Measurements from ENCODE around the gene ARHGEF11.

ARHGEF11 gene

DNA sequence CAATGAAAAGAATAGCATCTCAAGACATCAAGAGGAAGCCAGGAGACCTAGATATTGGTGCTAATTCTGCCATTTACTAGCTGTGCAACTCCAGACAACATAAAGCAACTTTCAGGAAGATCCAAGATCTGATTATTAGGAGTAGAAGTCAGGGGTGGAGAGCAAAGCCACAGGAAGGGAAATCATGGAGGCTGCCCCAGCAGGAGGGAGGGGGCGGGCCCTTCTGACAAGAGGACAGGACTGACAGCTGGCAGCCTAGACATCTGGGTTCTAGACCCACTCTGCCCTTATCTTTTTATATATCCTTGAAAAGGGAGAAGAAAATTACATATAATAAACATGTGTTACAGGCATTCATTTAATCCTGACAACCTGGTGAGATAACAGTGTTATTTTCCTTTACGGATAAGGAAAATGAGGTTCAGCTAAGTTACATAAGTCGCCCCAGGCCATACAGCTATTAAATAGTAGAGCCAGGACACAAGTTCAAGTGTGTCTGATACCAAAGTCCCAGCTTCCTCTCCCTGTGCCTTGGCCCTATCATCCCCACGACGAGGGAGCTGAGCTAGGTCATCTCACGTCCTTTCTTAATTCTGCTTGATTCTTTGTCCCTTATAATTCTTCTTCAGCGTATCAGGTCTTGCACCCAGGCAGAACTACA, 46.6 kb downstream of the ARHGEF11 start:
- FAIRE-seq = no peak

DNA sequence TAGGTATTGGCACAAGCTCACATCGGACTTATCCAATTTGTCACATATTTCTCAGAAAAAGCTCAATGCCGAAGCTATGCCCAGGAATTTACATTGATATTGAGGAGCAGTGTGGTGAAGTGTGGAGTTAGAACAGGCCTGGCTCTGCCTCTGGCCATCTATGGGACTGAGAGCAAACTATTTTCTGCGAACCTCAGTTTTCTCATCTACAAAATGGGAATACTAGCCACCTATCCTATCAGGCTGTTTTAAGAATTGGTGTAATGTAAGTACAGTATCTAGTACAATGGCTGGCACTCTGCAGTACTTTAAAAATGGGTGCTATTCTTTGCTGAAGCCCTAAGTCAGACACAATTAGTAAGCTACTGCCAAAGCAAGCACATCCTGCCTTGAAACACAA, 47.2 kb downstream of the ARHGEF11 start:
- no peak for FAIRE-seq

DNA sequence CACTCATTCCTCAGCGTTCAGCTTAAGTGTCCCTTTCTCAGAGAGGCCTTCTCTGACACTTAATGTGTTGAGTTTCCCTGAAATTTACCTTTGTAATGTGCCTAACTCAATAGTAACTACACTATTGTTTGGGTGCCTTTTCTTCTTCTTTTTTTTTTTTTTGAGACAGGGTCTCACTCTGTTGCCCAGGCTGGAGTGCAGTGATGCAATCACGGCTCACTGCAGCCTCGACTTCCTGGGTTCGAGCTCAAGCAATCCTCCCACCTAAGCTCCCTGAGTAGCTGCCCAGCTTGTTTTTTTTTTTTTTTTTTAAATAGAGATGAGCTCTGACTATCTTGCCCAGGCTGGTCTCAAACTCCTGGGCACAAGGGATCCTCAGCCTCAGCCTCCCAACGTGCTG, 50.1 kb downstream of the ARHGEF11 start:
- FAIRE-seq = no peak

DNA sequence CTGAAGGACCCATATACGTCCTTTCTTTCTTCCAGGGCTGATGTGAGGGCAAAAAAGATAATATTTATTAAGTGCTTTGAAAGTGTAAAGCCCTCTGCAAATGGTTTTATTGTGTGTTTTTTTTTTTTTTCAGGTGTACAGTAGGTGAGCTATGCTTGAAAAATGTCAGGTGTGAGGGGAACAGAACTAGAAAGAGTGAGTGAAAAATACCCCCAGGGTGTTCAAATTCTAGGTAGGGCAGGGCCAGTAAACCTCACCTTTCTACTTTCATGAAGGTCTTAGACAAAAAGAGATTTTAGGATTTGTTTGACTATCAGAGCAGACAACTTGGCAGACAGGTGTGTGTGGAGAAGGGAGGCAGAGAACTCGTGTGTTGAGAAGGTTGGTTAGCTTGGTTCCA, 51.3 kb downstream of the ARHGEF11 start:
- FAIRE-seq = no peak

DNA sequence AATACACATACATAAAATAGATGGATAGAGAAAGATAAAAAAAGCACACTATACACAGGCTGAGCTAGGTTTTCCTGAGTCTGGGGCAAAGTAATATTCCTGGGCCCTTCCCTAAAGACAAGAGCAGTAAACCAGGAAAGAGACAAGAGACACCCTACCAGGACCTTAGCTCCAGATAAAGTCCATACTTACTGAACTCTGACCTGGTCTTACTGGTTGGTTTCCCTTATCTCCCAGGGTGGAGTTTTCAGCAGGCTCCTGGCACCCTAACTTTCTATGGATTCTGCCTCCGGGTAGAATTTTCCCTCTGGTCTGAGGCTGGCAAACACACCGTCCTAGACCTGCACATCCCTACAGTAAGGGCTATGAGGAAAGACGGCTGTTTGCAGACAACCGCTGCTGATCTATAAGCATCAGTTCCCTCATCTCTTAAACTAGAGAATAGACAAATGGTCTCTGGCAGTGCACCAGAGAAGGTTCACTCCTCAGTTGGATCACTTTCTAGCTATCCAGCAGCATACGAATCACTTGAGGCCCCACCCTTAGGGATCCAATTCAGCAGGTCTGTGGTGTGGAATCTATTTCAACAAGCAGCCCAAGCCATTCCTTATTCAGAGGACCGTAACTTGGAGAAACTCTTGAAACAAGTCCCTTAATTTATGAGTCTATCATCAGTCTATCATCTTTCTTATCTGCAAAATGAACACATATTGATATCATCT, 52.0 kb downstream of the ARHGEF11 start:
- FAIRE-seq = no peak

DNA sequence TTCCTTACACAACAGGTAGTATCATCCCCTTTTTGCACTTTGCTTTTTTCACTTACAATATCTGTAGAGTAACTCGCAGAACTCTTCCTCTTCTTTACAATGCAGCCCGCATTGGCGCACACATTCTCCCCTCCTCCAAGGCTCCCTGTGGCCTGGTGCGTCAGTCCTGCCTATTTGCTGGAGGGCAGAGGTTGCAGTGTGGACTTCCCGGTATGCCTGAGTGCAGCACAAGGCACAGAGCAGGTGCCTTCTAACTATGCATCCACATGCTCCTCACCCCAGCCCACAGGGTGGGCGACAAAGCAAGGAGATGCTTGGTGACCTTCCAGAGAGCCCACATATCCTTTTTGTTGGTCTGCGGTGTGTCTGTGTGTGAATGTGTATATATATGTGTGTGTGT, 53.3 kb downstream of the ARHGEF11 start:
- FAIRE-seq = no peak

DNA sequence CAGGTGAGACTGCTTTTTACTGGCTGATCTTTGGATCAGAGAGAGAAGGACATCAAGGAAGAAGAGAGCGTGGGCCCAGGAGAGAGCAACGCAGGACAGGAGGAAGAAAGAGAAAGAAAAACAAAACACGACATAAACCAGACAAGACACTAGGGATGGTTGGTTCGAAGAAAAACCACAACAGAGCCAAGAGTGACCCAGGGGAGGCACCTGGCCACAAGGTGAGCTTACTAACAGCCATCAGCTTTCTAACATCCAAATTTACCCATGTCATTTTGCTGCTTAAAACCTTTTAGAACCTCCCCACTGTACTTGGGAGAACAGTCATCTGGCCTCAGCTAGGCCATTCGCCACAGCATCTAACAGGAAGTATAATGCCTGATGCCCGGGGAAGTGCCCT, 57.8 kb downstream of the ARHGEF11 start:
- no peak for FAIRE-seq

DNA sequence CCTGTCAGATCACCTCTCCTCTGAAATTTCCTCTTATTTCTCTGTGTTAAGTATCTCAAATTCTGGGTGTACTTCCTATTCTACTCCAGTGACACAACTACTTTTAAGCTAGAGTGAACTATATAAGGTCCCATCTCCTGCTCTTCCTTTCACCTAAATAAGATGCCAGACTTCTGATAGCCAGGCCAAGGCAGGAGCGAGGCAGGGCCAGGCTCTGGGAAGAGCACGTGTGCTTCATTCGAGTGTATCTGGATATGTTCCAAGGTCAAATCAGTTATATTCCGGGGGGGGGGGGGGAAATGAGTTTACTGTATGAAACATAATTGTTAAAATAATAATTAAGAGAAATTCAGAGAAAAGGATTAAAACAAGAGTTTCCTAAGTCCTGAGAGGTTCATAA, 65.0 kb downstream of the ARHGEF11 start:
- FAIRE-seq = no peak

DNA sequence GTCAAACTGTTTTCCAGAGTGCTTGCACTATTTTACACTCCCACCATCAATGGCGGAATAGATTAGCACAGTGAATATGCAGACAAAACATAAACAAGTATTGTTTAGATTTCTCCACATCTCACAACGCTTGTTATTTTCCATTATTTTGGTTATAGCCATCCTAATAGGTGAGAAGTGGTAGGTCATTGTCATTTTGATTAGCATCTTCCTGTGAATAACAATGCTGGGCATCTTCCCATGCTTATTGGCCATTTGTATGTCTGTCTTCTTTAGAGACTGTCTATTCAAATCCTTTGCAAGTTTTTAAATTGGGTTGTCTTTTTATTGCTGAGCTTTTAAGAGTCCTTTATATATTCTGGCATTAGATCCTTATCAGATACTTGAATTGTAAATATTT, 70.5 kb downstream of the ARHGEF11 start:
- FAIRE-seq = no peak

DNA sequence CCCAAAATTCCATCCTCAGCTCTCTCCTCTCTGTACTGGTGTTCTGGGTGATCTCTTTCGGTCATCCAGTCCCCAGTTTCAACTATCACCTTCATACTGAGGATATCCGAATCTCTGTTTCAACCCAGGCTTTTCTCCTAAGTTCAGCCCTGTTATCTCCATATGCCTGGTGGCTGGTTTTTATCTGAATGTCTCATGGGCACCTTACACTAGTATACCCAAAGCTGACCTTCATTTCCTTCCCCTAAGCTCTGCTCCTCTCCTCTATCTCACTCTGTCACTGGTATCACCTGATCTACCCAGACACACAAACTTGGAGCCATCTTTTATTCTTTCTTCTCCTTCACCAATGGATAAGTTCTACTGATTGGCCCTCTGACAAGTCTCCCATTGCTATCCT, 72.1 kb downstream of the ARHGEF11 start:
- FAIRE-seq = no peak

DNA sequence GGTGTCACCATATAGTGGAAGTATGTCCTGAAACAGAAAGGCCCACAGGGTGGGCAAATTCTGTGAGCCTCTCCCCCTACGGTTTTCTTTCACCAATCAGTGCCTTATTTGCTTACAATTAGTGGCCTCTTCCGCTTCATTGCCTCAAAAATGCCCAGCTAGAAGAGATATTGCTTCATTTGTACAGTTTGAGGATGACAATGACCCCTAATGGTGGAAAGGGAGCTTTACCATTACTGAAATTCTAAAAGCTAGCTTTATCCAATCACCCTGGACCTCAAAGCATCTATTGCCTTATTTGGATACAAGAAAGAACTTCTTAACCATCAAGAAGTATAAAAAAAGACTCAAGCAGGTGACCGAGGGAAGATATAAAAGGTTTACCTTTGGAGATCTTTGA, 75.5 kb downstream of the ARHGEF11 start:
- peak; percentile 86 for FAIRE-seq

DNA sequence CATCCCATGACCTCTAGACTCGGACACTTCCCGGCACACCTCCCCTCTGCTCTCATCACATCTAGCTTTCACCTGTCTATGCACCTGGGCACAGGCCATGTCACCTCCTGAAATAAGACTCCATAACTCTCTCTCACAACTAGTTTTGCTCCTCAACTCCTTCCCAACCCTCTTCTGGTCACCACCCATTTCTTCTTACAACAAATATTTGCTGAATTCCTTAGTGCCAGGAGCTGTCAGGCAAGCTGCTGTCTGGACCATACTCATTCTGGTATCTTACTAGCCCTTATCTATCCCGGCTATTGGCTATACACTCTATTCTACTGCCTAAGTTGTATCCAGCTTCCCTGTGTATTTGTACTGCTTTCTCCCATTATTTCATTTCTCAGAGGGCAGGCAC, 76.0 kb downstream of the ARHGEF11 start:
- no peak for FAIRE-seq

DNA sequence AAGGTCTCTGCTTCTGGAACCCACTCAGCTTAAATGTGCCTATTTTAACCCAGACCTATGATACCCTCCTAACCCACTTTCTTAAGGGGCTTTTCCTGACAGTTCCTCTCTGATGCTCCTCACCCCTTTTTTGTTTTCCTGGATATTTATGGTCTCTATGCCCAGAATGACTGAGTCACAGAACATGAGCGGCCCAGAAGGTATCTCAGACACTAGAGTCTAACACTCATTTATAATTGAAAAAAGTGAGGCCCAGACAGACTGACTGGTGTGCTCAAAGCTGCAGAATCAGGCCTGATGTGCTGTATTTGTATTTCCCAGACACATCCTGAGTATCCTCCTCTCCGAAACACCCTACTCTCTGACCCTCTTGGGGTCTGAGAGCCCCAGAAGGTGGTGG, 81.1 kb downstream of the ARHGEF11 start:
- FAIRE-seq = no peak

DNA sequence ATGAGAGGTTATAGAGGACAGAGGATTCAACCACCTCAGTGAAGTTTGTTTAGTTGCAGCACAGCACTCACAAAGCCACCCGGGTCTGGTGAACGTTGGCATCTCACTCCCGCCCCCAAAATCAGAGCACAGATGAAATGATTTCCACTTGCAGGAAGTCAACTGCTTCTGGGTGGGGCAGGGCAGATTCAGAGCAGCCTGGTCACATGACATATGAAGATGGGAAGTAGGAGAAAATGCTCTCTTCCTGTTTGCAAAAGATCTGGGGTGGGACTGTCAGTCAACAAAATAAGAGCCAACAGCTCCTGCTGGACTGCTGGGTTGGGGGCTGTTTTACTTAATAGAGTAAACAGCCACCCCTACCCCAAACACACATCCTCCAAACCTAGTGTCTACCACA, 81.9 kb downstream of the ARHGEF11 start:
- no peak for FAIRE-seq

DNA sequence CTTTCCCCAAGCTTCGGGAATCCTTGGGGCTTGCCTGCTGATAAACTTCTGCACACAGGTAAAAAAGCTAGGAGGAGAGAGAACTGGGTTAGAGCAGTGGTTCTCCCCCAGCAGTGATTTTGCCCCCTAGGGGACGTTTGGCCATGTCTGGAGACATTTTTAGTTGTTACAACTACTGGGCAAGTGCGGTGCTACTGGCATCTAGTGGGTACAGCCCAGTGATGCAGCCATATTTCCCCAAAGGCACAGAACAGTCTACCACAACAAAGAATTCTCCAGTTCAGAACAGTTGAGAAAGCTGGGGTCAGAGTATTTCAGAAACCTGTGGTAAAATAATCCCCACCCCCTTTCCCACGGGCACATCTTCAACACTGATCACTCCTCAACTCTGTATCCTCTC, 83.8 kb downstream of the ARHGEF11 start:
- peak; percentile 7 for FAIRE-seq

DNA sequence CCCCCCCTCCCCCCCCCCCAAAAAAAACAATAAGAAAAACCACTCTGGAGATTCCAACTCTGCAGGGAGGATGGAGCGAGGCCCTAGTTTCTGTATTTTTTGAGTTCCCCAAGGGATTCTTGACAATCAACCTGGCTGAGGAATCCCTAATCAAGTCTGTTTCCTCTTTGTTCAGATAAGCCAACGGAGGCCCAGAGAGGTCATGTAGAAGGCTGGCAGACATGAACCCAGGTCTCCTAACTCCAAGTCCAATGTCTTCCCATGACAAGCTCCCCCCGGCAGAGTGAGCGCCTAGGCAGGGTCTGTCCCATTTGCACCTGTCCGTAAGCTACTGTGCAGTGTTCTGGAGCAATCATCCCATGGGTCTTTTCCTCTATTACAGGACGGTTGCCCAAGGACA, 85.6 kb downstream of the ARHGEF11 start:
- no peak for FAIRE-seq

DNA sequence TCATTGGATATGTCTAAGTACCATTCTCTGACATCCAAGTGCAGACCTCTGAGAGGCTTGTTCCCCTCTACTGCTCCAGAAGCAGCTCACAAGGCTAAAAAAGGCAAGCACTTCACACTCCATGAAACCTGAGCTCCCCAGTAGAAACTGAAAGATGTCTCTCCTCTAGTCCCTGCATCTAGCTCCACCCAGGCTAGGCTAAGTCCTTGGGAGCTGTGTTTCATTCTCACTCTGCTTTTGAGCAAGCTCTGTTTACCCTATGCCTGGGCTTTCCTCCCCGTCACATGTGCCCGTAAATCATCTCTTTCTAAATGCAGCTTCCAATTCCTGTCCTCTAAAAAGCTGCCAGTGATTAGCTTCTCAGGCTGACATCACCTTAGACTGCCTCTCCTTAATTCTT, 86.1 kb downstream of the ARHGEF11 start:
- FAIRE-seq = no peak

DNA sequence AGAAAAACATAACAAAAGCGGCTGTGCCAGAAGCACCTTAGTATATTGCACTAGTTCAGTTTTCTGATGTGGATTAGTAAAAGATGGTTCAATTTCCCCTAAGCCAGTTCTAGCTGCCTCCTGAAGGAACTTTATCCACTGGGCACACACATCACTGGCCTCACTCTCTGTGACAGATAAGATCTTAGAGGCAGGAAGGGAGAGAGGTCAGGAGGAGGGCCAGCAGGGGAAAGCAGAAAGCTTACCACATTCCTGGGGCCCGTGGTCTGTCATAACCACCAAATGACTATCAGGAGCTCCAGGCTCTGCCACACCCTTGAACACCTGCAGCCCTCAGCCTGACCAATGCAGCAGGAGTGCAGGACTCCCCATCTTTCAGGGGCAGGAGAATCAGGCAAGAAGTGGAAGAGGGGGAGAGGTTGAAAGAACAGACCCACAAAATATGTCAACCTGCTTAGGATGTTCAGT, 87.3 kb downstream of the ARHGEF11 start:
- FAIRE-seq = no peak

DNA sequence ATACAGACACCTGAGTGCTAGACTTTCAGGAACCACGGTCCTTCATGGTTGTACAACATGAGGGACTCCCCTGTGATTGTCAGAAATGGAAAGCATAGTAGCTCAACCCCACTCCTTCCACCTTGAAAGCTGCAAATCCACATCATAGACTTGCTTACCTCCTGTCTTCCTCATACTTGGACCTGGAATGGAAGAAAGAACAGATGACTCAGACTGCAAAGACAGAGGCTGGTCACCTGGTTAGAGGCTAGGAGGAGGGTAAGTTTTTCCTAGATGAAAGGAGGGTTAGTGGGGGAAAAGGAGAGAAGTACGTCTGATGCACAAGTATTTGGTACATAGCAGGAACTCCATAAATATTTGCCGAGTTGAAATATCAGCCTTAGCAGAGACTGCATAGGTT, 87.9 kb downstream of the ARHGEF11 start:
- no peak for FAIRE-seq

DNA sequence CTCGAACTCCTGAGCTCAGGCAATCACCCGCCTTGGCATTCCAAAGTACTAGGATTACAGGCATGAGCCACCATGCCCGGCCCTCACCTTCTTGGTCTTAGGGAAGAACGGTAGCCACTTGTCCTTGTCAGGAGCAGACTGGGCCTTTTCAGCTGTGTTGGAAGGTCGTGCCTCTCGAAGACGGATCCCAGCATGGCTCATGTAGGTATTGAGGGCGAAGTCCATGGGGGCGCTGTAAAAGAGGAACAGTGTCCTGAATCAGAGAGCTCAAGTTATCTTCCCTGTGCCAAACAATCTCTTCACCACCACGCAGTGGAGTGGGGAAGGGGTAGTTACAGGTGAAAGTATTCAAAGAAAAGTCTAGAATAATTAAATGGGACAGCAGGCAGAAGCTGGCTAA, 89.2 kb downstream of the ARHGEF11 start:
- FAIRE-seq = no peak

DNA sequence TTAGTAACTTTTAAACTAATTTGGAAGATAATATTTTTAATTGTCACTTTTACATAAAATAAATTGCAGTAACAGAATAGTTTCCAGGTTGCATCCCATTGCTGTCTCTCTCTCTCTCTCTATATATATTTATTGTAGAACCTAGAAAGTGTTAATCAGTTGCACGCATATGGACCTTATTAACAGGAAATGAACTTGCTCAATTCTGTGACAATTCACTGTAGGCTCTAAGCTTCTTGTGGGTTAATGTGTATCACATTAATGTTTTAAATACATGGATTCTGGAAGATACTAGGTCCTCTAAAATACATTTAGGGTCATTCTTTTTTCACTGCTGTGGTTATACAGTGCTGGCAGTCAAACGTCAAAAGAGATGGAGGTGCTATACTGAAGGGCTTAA, 92.0 kb downstream of the ARHGEF11 start:
- FAIRE-seq = no peak

DNA sequence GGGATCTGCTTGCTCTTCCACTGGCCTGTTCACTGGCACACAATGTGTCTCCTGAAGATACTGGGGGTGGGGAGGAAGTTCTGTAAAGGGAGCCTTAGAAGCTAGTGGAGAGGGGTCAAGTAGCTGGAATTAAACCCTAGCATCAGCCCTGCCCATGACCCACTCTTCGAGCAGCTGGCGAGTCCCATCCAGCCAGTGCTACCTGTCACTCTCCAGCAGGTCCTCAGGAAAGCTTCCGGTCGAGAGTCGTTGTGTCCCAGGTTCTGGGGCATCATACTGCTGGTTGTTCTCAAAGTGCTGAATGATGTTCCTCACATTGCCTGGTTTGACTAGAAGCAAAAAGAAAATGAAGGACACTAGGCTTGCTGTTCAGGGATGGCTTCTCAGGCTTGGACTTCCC, 94.2 kb downstream of the ARHGEF11 start:
- FAIRE-seq = no peak

DNA sequence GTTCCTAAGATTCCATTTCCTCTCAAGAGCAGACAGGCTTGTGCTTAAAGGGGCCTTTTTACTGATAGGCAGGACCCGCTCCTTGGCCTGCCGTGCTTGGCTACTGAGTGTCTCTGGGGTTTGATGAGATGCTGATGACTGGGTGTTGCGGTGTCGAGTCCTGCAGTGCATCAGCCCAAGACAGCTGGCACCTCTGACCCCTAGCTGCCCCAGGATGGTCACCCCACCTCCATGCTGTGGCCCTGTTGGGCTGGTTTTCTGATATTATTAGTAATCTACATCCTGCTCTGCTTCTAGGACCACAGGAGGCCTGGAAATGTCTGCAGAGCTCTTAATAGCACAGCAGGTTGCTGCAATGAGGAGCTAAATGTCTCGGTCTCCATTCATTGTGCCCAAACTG, 96.4 kb downstream of the ARHGEF11 start:
- no peak for FAIRE-seq

DNA sequence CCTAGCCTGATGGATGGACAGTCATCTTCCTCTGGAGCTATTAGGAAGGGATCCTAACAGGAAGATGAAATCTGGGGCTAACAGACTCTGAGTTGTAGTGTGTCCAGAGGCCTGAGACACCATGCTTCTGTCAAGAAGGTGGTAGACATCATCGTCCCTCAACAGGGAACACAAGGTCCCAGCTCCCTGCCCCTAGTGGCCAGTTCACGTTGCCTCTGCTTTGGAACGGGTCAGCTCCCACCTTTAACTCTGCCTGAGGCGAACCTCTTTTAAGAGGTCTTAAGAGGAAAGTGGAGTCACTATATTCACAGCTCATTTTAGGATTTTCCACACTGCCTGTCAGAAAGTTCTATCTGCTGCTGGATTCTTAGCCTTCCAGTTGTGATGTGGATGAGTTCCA, 96.8 kb downstream of the ARHGEF11 start:
- FAIRE-seq = no peak

Measured in TTC549 (cell line).